Panc1 (cell line): ENCODE results near the gene TAF7.

Experiments used
- CTCF ChIP-seq: fragments of 450-650 bp; IDR thresholded peaks from 2 replicates; pipeline ENCODE4 v1.5.1; 2017; ENCODE audit warnings: mild to moderate bottlenecking
- POLR2AphosphoS5 ChIP-seq: IDR thresholded peaks from 2 replicates; pipeline ENCODE4 v1.6.1; 2012; ENCODE audit warnings: mild to moderate bottlenecking, low read depth, low read length, moderate library complexity
- SIN3A ChIP-seq: IDR thresholded peaks from 2 replicates; pipeline ENCODE4 v1.6.1; 2012; ENCODE audit warnings: low read depth, mild to moderate bottlenecking, low read length, moderate library complexity, borderline replicate concordance; ENCODE audit not compliant: insufficient read depth
- TCF7L2 ChIP-seq: IDR thresholded peaks from 2 replicates; pipeline ENCODE4 v1.6.1; 2011; ENCODE audit warnings: mild to moderate bottlenecking, low read depth, low read length, inconsistent platforms

GRCh38 chr5:141360685-141361084 lies 40.1 kb upstream of the TAF7 start:
- TF ChIP-seq CTCF (no peak), SIN3A (no peak), POLR2AphosphoS5 (no peak), TCF7L2 (no peak)
